ENCODE results near the gene RAD51B.

Gene RAD51B

DNA sequence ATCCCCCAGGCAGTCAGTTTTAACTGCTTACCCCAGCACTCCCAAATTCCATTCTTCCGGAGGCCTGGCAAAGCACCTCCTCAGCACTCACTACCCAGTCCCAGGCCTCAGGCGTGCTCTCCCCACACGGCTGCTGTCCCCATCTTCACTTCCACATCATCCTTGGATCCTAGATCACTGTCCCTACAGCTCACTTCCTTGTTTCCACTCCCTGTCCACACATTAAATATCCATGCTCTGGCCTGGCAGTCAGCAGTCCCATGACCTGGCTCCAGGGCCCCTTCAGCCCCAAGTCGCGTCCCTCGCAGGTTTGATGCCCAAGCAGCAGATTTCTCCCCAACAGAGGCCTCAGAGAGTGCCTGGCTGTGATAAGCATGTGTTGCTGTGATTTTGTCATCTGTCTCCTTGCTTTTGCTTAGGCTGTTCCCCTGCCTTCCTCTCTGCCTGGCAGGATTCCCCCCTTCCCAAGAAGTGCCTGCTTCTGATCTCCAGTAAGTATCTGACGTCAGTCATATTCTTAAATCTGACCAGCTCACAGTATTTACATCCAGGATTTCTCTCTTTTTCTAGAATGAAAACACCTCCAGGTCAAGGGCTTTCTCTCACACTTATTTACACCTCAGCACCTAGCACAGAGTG, 731.6 kb downstream of the RAD51B start:
- DNase-seq = no peak
- in situ Hi-C loops (cut with MboI; ENCODE audit: low pct_unique_long_range_greater_than_20kb, low sequenced_read_pairs) = no loop called here

DNA sequence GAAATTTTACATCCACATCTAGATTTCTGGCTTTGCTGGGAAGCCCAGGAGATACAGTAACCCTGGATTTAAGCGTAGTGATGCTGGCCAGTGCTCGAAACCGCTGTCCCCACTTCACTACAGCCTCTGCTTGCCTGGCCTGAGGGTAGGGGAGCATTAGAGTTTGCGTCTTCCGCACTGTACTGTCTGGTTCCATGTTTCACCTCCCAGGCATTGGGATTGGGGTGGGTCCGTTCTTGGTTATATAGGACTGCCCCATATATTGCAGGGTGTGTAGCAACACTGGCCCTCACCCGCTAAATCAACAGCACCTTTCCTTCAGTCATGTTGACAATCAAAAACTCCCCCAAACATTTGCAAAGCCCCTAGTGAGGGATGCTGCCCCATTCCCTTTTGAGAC, 732.5 kb downstream of the RAD51B start:
- in situ Hi-C loops (cut with MboI; ENCODE audit: low pct_unique_long_range_greater_than_20kb, low sequenced_read_pairs) = no loop called here
- no peak for DNase-seq

DNA sequence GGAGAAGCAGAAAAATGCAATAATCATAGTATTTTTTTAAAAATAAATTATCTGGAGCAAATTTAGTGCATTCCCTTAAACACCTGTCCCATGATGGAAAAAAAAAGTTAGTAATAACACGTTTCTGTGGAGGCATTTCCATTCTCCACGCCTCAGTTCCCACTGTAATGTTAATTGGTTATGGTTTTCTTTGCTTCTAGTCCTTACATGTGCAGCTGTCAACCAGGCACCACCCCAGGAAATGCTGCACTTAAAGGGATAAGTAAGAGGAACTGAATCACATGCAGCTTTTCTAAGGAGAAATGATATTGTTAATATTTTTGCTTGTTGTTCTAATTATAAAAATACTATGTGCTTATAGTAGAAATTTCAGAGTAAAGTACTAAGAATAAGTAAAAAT, 733.0 kb downstream of the RAD51B start:
- peak; percentile 75 for DNase-seq
- in situ Hi-C loops (cut with MboI; ENCODE audit: low pct_unique_long_range_greater_than_20kb, low sequenced_read_pairs) = no loop called here

DNA sequence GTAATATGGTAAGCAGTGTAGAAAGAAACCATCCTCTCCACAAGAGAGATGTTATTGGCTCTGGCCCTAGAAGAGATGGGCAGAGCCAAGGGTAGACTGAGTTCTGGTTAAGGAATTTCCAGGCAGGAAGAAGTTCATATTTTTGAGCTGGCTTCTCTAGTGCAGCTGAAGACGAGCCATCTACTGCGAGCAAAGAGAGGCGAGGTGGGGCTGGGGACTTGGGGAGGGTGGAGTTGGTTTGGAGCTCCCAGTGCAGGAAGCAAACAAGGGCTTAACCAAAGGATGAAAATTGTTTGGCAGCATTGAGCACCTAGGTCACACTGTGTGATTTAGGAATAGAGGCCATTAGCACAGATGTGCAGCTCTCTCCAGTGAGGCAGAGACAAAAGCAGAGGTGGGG, 733.7 kb downstream of the RAD51B start:
- no peak for DNase-seq
- in situ Hi-C loops (cut with MboI; ENCODE audit: low pct_unique_long_range_greater_than_20kb, low sequenced_read_pairs) = no loop called here

DNA sequence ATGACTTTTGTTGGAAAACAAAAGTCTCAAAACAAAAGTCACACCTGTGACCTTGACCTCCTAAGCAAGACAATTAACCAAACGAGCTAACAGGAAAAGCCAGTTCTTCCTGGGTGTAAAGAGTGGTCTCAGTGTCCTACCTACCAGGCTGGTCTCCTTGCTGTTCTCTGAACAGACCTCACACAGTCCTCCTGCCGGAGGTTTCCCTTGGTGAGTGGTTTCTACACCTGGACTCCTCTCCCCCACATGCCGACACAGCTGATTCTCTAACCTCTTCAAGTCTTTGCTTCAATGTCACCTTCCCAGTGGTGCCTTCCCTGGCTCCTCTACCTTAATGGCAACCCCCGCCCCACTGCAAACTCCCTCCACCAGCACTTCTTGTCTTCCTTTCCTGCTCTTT, 734.7 kb downstream of the RAD51B start:
- DNase-seq = no peak
- in situ Hi-C loops (cut with MboI; ENCODE audit: low pct_unique_long_range_greater_than_20kb, low sequenced_read_pairs) = no loop called here

DNA sequence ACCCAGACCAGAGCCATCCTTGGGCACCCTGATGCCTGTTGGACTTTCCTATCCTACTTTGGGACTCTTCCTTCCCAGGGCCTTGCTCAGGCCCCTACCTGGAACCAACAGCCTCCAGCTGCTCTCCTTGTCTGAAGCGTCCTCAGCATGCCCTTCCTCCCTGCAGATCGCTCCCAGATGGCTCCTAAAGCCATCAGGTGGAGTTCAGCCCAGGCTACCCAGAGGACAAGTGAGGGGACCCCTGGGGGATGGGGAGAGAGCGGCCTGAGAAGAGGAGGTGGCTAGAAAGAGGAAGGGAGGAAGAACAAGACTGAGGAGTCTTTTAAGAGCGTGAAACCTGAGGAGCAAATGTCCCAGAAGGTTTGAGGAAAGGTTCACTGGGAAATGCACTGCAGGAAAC, 736.7 kb downstream of the RAD51B start:
- DNase-seq = no peak

DNA sequence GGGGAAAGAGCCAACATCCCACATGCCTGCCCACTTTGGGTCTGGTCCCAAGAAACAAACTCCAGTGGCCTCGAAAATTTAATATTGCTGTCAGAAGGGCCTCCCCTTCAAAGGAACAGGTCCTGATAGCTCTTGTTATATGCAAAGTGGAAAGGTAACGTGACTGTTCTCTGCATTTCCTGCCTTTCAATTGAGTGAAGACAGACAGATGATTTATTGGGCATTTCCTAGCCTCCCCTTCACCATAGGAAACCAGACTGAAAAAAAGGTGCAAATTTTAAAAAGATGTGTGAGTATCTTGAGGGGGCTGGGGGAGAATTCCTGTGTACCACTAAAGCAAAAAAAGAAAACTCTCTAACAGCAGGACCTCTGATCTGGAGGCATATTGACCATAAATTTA, 738.1 kb downstream of the RAD51B start:
- peak; percentile 44 for DNase-seq
- in situ Hi-C loops (cut with MboI; ENCODE audit: low pct_unique_long_range_greater_than_20kb, low sequenced_read_pairs) = no loop called here

More for the DNA sequence above, 736.7 kb downstream of the RAD51B start:
- in situ Hi-C loops (cut with MboI; ENCODE audit: low pct_unique_long_range_greater_than_20kb, low sequenced_read_pairs) = no loop called here

DNA sequence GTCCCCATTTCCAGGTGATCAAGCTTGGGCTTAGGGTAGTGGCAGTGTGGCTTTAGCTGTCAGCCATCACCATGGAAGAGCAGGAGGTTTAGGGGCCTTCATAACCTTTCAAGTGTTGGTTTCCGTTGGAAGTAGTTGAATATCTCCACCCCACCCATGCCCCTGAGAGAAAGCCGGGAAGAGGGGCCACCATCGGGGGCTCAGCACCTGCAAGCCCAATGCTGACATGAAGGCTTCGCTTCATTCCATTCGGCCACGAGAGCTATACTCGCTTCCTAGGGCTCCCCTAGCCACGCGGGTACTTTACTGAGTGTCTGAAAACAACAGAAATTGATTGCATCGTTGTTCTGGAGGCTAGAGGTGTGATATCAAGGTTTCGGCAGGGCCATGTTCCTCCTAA, 738.5 kb downstream of the RAD51B start:
- in situ Hi-C loops (cut with MboI; ENCODE audit: low pct_unique_long_range_greater_than_20kb, low sequenced_read_pairs) = no loop called here
- no peak for DNase-seq

DNA sequence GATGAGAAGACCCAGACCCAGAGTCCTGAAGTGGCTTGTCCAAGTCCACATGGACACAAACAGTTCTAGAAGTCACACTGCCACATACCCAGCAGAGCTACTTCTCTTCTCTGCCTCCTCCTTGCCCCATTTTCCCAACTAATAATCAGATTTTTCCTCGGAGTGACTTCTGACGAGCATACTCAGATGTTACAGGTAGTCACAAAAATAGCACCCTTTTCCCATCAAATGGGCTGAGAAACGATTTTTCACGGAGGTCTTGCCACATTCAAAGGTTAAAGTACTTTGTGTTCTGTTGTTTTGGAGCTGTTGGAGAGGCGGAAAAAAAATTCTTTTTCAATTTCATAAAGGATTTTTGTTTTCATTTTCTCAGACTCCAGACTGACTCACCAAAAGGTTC, 740.4 kb downstream of the RAD51B start:
- in situ Hi-C loops (cut with MboI; ENCODE audit: low pct_unique_long_range_greater_than_20kb, low sequenced_read_pairs) = no loop called here
- no peak for DNase-seq

DNA sequence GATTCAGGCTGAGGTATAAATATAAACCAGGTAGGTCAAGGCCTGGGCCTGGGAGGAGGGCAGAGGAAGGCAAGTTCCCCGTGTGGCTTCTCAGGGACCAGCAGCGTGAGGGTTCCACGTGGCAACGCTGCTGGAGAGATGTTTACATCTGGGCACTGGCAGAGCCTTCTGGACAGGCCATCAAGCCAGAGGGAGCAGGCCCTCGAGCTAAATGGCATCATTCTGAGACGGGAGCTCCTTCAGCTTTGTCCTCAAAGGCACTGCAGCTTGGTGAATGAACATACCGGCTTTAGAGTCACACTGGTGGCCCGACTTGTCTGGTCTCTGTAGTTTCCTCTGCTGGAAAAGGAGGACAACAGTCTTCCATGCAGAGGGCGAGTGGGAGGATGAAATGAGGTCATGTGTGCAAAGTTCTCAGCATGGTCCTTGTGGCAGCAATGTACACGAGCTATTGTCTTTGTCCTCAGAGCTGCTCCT, 742.0 kb downstream of the RAD51B start:
- in situ Hi-C loops (cut with MboI; ENCODE audit: low pct_unique_long_range_greater_than_20kb, low sequenced_read_pairs) = no loop called here

DNA sequence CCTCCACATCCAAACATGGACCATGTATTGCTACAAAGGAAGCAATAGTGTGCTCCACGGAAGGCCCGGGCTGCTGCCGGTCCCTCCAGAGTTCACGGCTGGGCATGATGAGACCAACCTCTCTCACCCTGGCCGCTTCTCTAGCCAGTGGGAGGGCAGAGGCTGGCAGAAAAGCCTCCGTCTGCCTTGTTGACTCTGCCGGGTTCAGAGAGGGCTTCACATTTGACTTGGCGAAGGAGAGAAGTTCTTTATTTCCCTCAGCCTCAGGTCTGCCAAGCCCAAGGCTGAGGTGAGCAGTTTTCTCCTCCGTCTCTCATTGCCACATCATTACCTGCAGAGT, 743.3 kb downstream of the RAD51B start:
- in situ Hi-C loops (cut with MboI; ENCODE audit: low pct_unique_long_range_greater_than_20kb, low sequenced_read_pairs) = no loop called here
- DNase-seq = no peak

More for the DNA sequence above, 742.0 kb downstream of the RAD51B start:
- DNase-seq = no peak

DNA sequence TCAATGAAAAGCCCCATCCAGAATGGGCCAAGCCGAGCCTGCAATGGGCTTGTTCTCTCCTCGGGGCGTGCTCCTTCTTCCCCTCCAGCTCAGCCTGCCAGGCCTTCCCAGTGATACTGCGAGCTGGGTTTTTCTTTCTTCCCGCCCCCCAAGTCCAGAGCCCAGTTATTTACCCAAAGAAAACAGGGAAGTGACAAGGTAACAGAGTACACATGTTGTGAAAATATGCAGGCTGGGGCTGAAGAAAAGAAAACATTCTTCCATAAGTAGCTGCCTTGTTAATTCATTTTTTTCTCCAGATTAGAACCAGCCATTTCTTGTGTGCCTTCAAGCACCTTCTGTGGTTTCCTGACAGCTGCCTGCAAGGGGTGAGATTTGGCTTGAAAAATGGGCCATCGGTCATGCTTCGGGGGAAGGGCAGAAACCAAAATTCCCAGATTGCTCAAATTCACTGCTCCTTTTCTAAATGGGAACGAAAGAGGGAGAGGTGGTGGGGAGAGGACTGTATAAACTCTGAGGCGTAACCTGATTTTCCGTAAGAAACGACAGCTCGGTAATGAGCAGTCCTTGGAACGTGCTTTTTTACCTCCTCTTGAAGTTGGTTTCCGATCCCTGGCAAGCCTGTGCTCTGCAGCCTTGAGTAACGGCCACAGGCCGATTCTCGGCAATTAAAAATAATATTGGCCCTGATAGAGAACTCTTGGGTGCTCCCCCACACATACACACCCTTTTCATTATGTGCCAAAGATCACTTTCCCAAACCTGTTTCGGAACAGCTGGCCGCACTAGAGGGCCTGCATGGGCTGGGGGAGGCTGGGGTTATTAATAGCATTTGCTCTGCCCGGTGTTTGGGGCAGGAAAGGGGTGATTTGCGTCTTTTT, 743.9 kb downstream of the RAD51B start:
- in situ Hi-C loops (cut with MboI; ENCODE audit: low pct_unique_long_range_greater_than_20kb, low sequenced_read_pairs) = no loop called here
- DNase-seq = peak; percentile 37

DNA sequence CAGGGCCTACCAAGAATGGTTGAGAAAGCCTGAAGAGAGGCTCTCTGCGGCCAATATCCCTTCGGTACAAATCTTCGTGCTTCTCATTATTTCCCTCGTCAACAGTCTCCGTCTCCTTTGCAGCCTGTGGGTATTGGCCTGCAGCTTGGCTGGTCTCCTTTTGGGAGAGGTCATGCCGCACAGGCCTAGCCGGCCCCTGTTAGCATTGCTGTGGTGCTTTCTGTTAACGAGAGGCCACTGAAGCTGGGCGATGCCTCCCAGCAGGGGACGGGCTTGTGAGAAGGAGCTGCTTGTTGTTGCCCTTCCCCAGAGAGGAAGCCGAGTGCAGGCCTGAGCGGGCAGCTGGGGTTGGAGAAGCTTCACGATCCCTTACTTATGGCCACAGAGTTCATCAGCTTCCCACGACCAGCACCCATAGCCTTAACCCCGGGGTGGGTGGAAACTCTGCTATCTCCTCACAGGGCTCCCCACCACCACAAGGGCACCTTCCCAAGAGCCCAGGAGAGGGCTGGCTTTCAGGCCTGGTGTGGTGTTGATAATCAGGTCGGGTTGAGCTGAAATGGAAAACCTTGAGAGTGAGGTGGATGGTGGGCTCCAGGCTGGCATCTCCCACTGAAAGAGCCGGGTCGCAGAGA, 744.7 kb downstream of the RAD51B start:
- DNase-seq = no peak
- in situ Hi-C loops (cut with MboI; ENCODE audit: low pct_unique_long_range_greater_than_20kb, low sequenced_read_pairs) = no loop called here

DNA sequence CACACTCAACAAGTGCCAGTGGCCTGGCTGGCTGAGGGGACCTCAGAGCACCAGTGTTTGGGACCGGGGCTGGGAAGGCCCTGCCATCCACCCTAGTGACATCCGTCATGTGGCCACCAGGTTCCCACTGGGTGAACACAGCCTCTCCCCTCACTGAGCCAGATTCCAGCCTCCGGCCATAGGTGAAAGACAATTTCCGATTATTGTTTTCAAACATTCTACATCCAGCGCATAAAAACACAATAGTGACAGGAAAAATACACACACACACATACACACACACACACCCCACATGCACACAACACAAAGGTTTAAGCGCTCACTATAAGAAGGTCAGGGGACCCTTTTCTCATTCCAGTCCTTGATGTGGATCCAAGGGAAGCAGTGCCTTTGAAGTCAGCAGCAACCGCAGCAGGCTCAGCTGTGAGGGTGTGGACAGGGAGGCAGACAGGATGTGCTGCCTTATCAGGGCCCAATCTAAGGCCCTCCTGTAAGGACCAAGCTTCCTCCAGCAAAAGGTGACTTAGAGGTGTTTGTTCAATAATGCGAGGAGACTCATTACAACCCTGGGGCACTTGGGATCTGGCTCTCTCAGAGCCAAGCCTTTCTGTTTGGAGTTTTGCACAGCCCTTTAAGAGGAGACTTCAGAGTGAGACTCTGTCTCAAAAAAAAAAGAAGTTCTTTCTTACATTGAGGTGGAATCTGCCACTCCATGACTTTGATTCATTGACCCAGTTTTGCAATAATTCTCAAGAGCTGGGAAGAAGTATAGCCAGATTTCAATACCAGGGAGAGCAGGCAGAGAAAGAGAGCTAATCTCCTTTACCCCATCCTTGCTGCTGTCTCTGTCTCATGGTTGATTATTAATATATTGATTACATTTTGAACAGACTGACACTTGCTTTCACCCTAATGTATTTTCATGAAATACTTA, 745.5 kb downstream of the RAD51B start:
- no peak for DNase-seq
- in situ Hi-C loops (cut with MboI; ENCODE audit: low pct_unique_long_range_greater_than_20kb, low sequenced_read_pairs) = no loop called here

DNA sequence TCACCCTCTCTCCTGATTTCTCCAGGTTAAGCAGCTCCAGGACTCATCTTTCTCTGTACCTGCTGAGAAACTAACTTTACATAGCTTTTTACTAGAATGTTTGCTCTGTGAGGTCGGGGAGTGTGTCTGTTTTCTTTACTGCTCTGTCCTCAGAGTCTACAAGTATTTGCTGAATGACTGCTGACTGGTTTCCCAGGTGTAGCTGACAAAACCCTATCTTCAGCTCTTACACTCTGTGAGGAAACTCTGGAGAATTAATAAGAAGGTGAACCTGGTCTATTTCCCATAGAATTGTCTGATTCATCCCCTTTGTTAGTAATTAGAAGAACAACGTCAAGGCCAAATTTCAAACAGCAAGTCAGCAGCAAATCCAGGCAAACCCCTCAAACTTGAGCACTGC, 746.5 kb downstream of the RAD51B start:
- in situ Hi-C loops (cut with MboI; ENCODE audit: low pct_unique_long_range_greater_than_20kb, low sequenced_read_pairs) = no loop called here
- DNase-seq = no peak

DNA sequence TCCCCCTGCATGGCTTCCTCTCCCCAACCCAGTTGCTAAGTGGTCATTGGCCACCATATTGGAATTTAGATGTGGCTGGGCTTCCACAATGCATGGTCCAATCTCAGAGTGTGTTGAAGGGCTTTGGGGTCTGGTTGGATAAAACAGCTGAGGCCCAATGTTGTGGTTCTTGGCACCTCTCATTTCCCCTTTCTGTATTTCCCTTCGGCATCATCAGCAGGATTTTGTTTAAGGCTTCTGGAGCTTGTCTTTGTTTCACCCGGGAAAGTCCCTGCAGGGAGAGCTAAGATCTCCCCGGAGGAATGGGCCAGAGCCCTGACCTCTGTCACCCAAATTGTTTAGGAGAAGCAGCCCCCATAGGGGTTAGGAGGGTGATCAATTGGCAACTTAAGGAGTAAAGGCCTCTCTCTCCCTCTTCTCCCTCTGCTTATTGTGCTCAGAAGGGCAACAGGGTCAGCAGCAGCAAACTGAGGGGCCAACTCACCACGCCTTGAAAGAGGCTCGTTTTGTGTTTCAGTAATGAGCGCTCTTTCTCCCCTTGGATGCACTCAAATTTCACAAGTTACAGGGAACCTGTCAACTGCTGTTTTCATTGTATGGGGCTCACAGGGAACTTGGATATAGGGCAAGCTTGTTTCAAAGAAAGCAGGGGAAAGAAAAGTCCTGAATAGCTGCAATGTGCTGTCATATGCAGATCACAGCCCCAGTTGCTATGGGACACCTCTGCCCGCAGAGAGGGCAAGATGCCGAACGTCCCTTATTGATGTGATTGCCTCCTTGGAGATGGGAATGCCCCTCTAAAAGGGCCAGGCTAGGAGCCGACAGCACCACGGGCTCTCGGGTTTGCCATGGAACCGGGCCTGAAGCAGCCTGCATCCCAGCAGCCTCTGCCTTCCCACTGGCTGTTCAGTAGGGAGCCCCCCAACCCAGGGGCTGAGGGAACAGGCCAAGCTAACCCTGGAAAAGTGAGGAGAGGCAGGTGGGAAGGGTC, 749.6 kb downstream of the RAD51B start:
- DNase-seq = no peak
- in situ Hi-C loops (cut with MboI; ENCODE audit: low pct_unique_long_range_greater_than_20kb, low sequenced_read_pairs) = no loop called here

DNA sequence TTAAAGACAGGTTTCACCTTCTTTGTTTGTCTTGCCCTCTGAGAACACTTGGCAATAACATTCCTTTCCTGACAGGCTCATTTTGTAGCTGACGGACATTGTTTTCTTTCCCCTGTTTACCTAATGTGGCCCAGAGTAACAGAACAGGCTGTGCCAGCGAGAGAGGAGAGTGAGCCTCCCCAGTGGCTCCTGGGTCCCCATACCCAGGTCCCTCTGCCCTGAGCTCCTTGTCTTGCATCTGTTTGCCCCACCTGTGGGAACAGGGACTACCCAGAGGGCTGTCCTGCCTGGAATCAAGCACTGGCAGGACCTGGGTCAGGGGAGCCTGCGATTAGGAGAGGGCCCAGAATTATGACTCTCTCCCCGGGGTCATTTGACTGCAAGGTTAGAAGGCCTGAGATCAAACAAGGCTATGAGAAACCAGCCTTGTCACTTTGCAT, 750.4 kb downstream of the RAD51B start:
- no peak for DNase-seq
- in situ Hi-C loops (cut with MboI; ENCODE audit: low pct_unique_long_range_greater_than_20kb, low sequenced_read_pairs) = no loop called here

DNA sequence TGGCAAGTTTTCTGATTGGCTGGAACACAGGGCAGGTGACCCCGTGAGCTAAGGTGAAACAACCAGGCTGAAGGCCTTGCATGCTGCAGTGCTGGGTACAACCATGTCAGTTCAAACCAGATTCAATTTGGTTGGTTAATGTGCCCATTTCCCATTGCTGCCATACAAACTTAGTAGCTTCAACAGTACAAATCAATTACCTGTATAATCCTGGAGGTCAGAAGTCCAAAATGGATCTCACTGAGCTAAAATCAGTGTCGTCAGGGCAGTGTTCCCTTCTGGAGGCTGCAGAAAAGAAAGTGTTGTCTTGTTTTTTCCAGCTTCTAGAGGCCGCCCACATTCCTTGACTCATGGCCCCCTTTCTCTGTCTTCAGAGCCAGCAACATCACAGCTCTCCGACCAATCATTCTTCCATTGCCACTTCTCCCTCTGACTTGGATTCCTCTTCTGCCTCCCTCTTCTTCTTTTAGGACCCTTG, 751.6 kb downstream of the RAD51B start:
- in situ Hi-C loops (cut with MboI; ENCODE audit: low pct_unique_long_range_greater_than_20kb, low sequenced_read_pairs) = no loop called here
- no peak for DNase-seq
